HEK293 (cell line): ENCODE data around the gene SYNC.

ENCODE experiments used
- ATF2 ChIP-seq: fragments of 450-650 bp; formaldehyde crosslinking; IDR thresholded peaks from 2 replicates; pipeline ENCODE4 v1.5.1; 2016; ENCODE audit warnings: missing biosample characterization, missing genetic modification characterization, low read depth
- BCL6B ChIP-seq: fragments of 450-650 bp; formaldehyde crosslinking; IDR thresholded peaks from 2 replicates; pipeline ENCODE4 v1.5.1; 2017; ENCODE audit warnings: missing biosample characterization, missing genetic modification characterization
- HIC1 ChIP-seq: fragments of 450-650 bp; formaldehyde crosslinking; IDR thresholded peaks from 2 replicates; pipeline ENCODE4 v1.5.1; 2016; ENCODE audit warnings: missing biosample characterization, missing genetic modification characterization
- MYNN ChIP-seq: fragments of 450-650 bp; formaldehyde crosslinking; IDR thresholded peaks from 2 replicates; pipeline ENCODE4 v1.5.1; 2016; ENCODE audit warnings: missing biosample characterization, missing genetic modification characterization, borderline replicate concordance
- PRDM1 ChIP-seq: fragments of 450-650 bp; formaldehyde crosslinking; IDR thresholded peaks from 2 replicates; pipeline ENCODE4; 2016; ENCODE audit warnings: missing biosample characterization, missing genetic modification characterization
- PRDM2 ChIP-seq: fragments of 450-650 bp; formaldehyde crosslinking; IDR thresholded peaks from 2 replicates; pipeline ENCODE4 v1.5.1; 2016; ENCODE audit warnings: missing biosample characterization, missing genetic modification characterization, borderline replicate concordance
- REPIN1 ChIP-seq: fragments of 450-650 bp; formaldehyde crosslinking; IDR thresholded peaks from 2 replicates; pipeline ENCODE4 v1.5.1; 2017; ENCODE audit warnings: missing biosample characterization, missing genetic modification characterization, low read depth
- REST ChIP-seq: fragments of 450-650 bp; formaldehyde crosslinking; IDR thresholded peaks from 2 replicates; pipeline ENCODE4 v1.5.1; 2016; ENCODE audit warnings: missing biosample characterization, missing genetic modification characterization
- YY2 ChIP-seq: fragments of 450-650 bp; formaldehyde crosslinking; IDR thresholded peaks from 2 replicates; pipeline ENCODE4 v1.5.1; 2016; ENCODE audit warnings: missing biosample characterization, missing genetic modification characterization
- ZBTB20 ChIP-seq: fragments of 450-650 bp; formaldehyde crosslinking; IDR thresholded peaks from 2 replicates; pipeline ENCODE4 v1.5.1; 2016; ENCODE audit warnings: missing biosample characterization, missing genetic modification characterization
- ZFP41 ChIP-seq: fragments of 450-650 bp; formaldehyde crosslinking; IDR thresholded peaks from 2 replicates; pipeline ENCODE4 v1.5.1; 2016; ENCODE audit warnings: missing biosample characterization, missing genetic modification characterization, borderline replicate concordance
- ZNF132 ChIP-seq: fragments of 450-650 bp; formaldehyde crosslinking; IDR thresholded peaks from 2 replicates; pipeline ENCODE4 v1.5.1; 2017; ENCODE audit warnings: missing biosample characterization, missing genetic modification characterization, borderline replicate concordance
- ZNF16 ChIP-seq: fragments of 450-650 bp; formaldehyde crosslinking; IDR thresholded peaks from 2 replicates; pipeline ENCODE4 v1.5.1; 2016; ENCODE audit warnings: low read depth, missing biosample characterization, missing genetic modification characterization
- ZNF19 ChIP-seq: fragments of 450-650 bp; formaldehyde crosslinking; IDR thresholded peaks from 2 replicates; pipeline ENCODE4; 2016; ENCODE audit warnings: missing biosample characterization, missing genetic modification characterization, low read depth
- ZNF221 ChIP-seq: fragments of 450-650 bp; formaldehyde crosslinking; IDR thresholded peaks from 2 replicates; pipeline ENCODE4 v1.5.1; 2017; ENCODE audit warnings: missing biosample characterization, missing genetic modification characterization, borderline replicate concordance
- ZNF223 ChIP-seq: fragments of 450-650 bp; formaldehyde crosslinking; IDR thresholded peaks from 2 replicates; pipeline ENCODE4 v1.5.1; 2016; ENCODE audit warnings: missing biosample characterization, missing genetic modification characterization
- ZNF366 ChIP-seq: fragments of 450-650 bp; formaldehyde crosslinking; conservative IDR thresholded peaks from 2 replicates; pipeline ENCODE4 v1.5.1; 2016; ENCODE audit warnings: missing biosample characterization, missing genetic modification characterization
- ZNF416 ChIP-seq: fragments of 450-650 bp; formaldehyde crosslinking; IDR thresholded peaks from 2 replicates; pipeline ENCODE4 v1.5.1; 2016; ENCODE audit warnings: missing biosample characterization, missing genetic modification characterization
- ZNF501 ChIP-seq: fragments of 450-650 bp; formaldehyde crosslinking; IDR thresholded peaks from 2 replicates; pipeline ENCODE4 v1.5.1; 2016; ENCODE audit warnings: missing biosample characterization, missing genetic modification characterization
- ZNF510 ChIP-seq: fragments of 450-650 bp; formaldehyde crosslinking; IDR thresholded peaks from 2 replicates; pipeline ENCODE4 v1.5.1; 2018; ENCODE audit warnings: mild to moderate bottlenecking, missing genetic modification characterization, missing biosample characterization; ENCODE audit not compliant: insufficient replicate concordance
- ZNF530 ChIP-seq: fragments of 450-650 bp; formaldehyde crosslinking; IDR thresholded peaks from 2 replicates; pipeline ENCODE4 v1.5.1; 2016; ENCODE audit warnings: low read depth, missing biosample characterization, missing genetic modification characterization
- ZNF560 ChIP-seq: fragments of 450-650 bp; formaldehyde crosslinking; IDR thresholded peaks from 2 replicates; pipeline ENCODE4 v1.5.1; 2017; ENCODE audit warnings: missing biosample characterization, missing genetic modification characterization, borderline replicate concordance
- ZNF585B ChIP-seq: fragments of 450-650 bp; formaldehyde crosslinking; IDR thresholded peaks from 2 replicates; pipeline ENCODE4 v1.5.1; 2016; ENCODE audit warnings: missing biosample characterization, missing genetic modification characterization
- ZNF626 ChIP-seq: fragments of 450-650 bp; sonication (Bioruptor Pico); formaldehyde crosslinking; IDR thresholded peaks from 2 replicates; pipeline ENCODE4 v1.5.1; 2018; ENCODE audit warnings: missing biosample characterization, missing genetic modification characterization, inconsistent platforms
- ZNF785 ChIP-seq: fragments of 450-650 bp; formaldehyde crosslinking; IDR thresholded peaks from 2 replicates; pipeline ENCODE4 v1.5.1; 2016; ENCODE audit warnings: missing biosample characterization, missing genetic modification characterization

SYNC gene

GRCh38 chr1:32742199-32742947 is 39.8 kb upstream of the SYNC start (continued):
- TF ChIP-seq ZNF560 (tag by site-specific recombination) (no peak), ZNF416 (tag by site-specific recombination) (no peak), PRDM1 (tag by site-specific recombination) (no peak), MYNN (tag by site-specific recombination) (no peak), ZNF221 (tag by site-specific recombination) (no peak), ZNF132 (no peak), ZNF530 (no peak), ZNF626 (tag by site-specific recombination) (no peak), HIC1 (tag by site-specific recombination) (peak; percentile 69; the same call in 1 of the 2 replicates), ZBTB20 (peak; percentile 44; the same call in 1 of the 2 replicates), ZNF16 (no peak), ZNF501 (tag by site-specific recombination) (no peak), ZNF585B (tag by site-specific recombination) (no peak), ZNF223 (tag by site-specific recombination) (no peak), ZNF19 (no peak), PRDM2 (tag by site-specific recombination) (no peak), BCL6B (tag by site-specific recombination) (no peak), ZNF510 (tag by site-specific recombination) (no peak), ATF2 (tag by site-specific recombination) (no peak), ZNF366 (tag by site-specific recombination) (no peak), ZNF785 (tag by site-specific recombination) (no peak), REPIN1 (tag by site-specific recombination) (no peak), YY2 (no peak), ZFP41 (no peak), REST (tag by site-specific recombination) (no peak)
